HepG2 (cell line): Measurements from ENCODE around the gene CEBPG. TPM values are rescaled to one million over a fixed set of nuclear protein-coding genes. Genes with fewer than 3 reads are reported as not detected.

Experiments used
- DNMT1 ChIP-seq: sonication (generic); formaldehyde crosslinking; IDR thresholded peaks from 2 replicates; pipeline ENCODE4 v1.5.1; 2020; ENCODE audit warnings: mild to moderate bottlenecking, missing genetic modification reagents
- FOXP1 ChIP-seq, 2 experiments: fragments of 450-650 bp in 1 of 2; IDR thresholded peaks; 2 replicates each; pipeline ENCODE4 v1.6.1; 2017 to 2018; ENCODE audit warnings: antibody characterized with exemption in 1 of 2
- IKZF4 ChIP-seq: sonication (generic); formaldehyde crosslinking; IDR thresholded peaks from 2 replicates; pipeline ENCODE4 v1.5.1; 2020; ENCODE audit warnings: borderline replicate concordance, mild to moderate bottlenecking, low read depth, missing genetic modification reagents; ENCODE audit errors: not compliant biosample characterization
- MAFK ChIP-seq, 2 experiments: IDR thresholded peaks in 1 of 2; conservative IDR thresholded peaks in 1 of 2; 2 replicates each; pipeline ENCODE4 v1.6.1; 2011; ENCODE audit warnings: improper control_type of control experiment in 2 of 2, low read length in 2 of 2
- MATR3 ChIP-seq: sonication (generic); formaldehyde crosslinking; IDR thresholded peaks from 2 replicates; pipeline ENCODE4 v1.4.0; 2020; ENCODE audit warnings: missing genetic modification reagents
- MNT ChIP-seq: fragments of 450-650 bp; IDR thresholded peaks from 2 replicates; pipeline ENCODE4 v1.6.1; 2016
- MTF1 ChIP-seq: sonication (generic); formaldehyde crosslinking; IDR thresholded peaks from 2 replicates; pipeline ENCODE4 v1.5.0; 2020; ENCODE audit warnings: missing genetic modification reagents
- POGK ChIP-seq: sonication (generic); formaldehyde crosslinking; conservative IDR thresholded peaks from 2 replicates; pipeline ENCODE4 v1.8.0; 2022; ENCODE audit warnings: mild to moderate bottlenecking, moderate library complexity, missing genetic modification reagents
- REPIN1 ChIP-seq: sonication (generic); formaldehyde crosslinking; IDR thresholded peaks from 2 replicates; pipeline ENCODE4 v1.8.0; 2022; ENCODE audit warnings: missing genetic modification reagents, low read depth, mild to moderate bottlenecking, borderline replicate concordance
- SCMH1 ChIP-seq: sonication (generic); formaldehyde crosslinking; IDR thresholded peaks from 2 replicates; pipeline ENCODE4 v1.9.0; 2021; ENCODE audit warnings: missing genetic modification reagents, mild to moderate bottlenecking, borderline replicate concordance
- SIN3B ChIP-seq: fragments of 150-350 bp; IDR thresholded peaks from 2 replicates; pipeline ENCODE4 v1.6.1; 2014; ENCODE audit warnings: low read length
- SMAD3 ChIP-seq: sonication (generic); formaldehyde crosslinking; IDR thresholded peaks from 2 replicates; pipeline ENCODE4 v1.4.0; 2020; ENCODE audit warnings: missing genetic modification reagents
- SNAI1 ChIP-seq: sonication (generic); formaldehyde crosslinking; IDR thresholded peaks from 2 replicates; pipeline ENCODE4 v1.5.0; 2020; ENCODE audit warnings: mild to moderate bottlenecking, missing genetic modification reagents, borderline replicate concordance
- ZFP36L2 ChIP-seq: sonication (generic); formaldehyde crosslinking; IDR thresholded peaks from 2 replicates; pipeline ENCODE4 v1.4.0; 2020; ENCODE audit warnings: missing genetic modification reagents
- ZKSCAN1 ChIP-seq: fragments of 150-350 bp; IDR thresholded peaks from 2 replicates; pipeline ENCODE4 v1.6.1; 2014; ENCODE audit warnings: low read length
- ZNF205 ChIP-seq: IDR thresholded peaks from 2 replicates; pipeline ENCODE4 v1.6.1; 2018; ENCODE audit warnings: missing biosample characterization, missing genetic modification reagents
- ZNF572 ChIP-seq: sonication (generic); formaldehyde crosslinking; IDR thresholded peaks from 2 replicates; pipeline ENCODE4 v1.5.1; 2020; ENCODE audit warnings: mild to moderate bottlenecking, missing genetic modification reagents
- ZNF709 ChIP-seq: sonication (generic); formaldehyde crosslinking; IDR thresholded peaks from 2 replicates; pipeline ENCODE4 v1.5.0; 2020; ENCODE audit warnings: mild to moderate bottlenecking, missing genetic modification reagents
- ZNF891 ChIP-seq: sonication (generic); formaldehyde crosslinking; IDR thresholded peaks from 2 replicates; pipeline ENCODE4 v1.5.0; 2020; ENCODE audit warnings: mild to moderate bottlenecking, missing genetic modification reagents
- ZSCAN25 ChIP-seq: sonication (generic); formaldehyde crosslinking; IDR thresholded peaks from 2 replicates; pipeline ENCODE4 v1.8.0; 2022; ENCODE audit warnings: mild to moderate bottlenecking, missing genetic modification reagents
- polyA plus RNA-seq, 8 experiments: library from polyadenylated mRNA; depleted of rRNA in 3 of 8; stranded (reverse) in 7 of 8; unstranded in 1 of 8; fragments of >200 nt; fragmentation: Illumina TruSeq in 4 of 8; extraction: Trizol in 4 of 8; gene quantifications; 2 replicates each; pipeline versions ENCODE4 v1.2.1 to v1.2.3, GENCODE V29; 2011 to 2016; ENCODE audit warnings: low read depth in 4 of 8, missing spikeins in 1 of 8, mixed read lengths in 1 of 8; ENCODE audit not compliant: insufficient read depth in 1 of 8
- total RNA-seq, 5 experiments: library from RNA; depleted of rRNA; stranded (reverse); fragments of >200 nt; fragmentation: Illumina TruSeq; extraction: Trizol; gene quantifications; 2 replicates each; pipeline ENCODE4 v1.2.3, GENCODE V29; 2016; ENCODE audit warnings: low read depth in 1 of 5
- TF ChIP-seq, protein P1 (sequence below): sonication (generic); formaldehyde crosslinking; IDR thresholded peaks from 2 replicates; pipeline ENCODE4 v1.4.0; 2020; ENCODE audit warnings: missing genetic modification reagents
- TF ChIP-seq, protein P2 (sequence below): sonication (generic); formaldehyde crosslinking; IDR thresholded peaks from 2 replicates; pipeline ENCODE4 v1.4.0; 2020; ENCODE audit warnings: low read depth, mild to moderate bottlenecking, missing genetic modification reagents
- TF ChIP-seq, protein P3 (sequence below): sonication (generic); formaldehyde crosslinking; IDR thresholded peaks from 2 replicates; pipeline ENCODE4 v1.5.1; 2020; ENCODE audit warnings: mild to moderate bottlenecking, missing genetic modification reagents, borderline replicate concordance

CEBPG gene
- total and polyA plus RNA-seq, 2 of the 13 experiments (the other 11 are each of a cell fraction or from before 2014, with no cell fraction given) = 25.7 to 34.3 TPM

GRCh38 chr19:33373453-33374235, at the start of gene CEBPG (continued):
- no peak for TF ChIP-seq ZKSCAN1
- TF ChIP-seq ZNF572 = no peak
- TF ChIP-seq, protein P1, sequence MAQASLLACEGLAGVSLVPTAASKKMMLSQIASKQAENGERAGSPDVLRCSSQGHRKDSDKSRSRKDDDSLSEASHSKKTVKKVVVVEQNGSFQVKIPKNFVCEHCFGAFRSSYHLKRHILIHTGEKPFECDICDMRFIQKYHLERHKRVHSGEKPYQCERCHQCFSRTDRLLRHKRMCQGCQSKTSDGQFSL (CRISPR knock-in tag) = peak; percentile 81; the same call in 1 of the 2 replicates
- TF ChIP-seq, protein P2, sequence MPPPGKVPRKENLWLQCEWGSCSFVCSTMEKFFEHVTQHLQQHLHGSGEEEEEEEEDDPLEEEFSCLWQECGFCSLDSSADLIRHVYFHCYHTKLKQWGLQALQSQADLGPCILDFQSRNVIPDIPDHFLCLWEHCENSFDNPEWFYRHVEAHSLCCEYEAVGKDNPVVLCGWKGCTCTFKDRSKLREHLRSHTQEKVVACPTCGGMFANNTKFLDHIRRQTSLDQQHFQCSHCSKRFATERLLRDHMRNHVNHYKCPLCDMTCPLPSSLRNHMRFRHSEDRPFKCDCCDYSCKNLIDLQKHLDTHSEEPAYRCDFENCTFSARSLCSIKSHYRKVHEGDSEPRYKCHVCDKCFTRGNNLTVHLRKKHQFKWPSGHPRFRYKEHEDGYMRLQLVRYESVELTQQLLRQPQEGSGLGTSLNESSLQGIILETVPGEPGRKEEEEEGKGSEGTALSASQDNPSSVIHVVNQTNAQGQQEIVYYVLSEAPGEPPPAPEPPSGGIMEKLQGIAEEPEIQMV (CRISPR knock-in tag) = peak; percentile 99
- peak; percentile 12; the same call in 1 of the 2 replicates for TF ChIP-seq ZNF205 (CRISPR knock-in tag)
- peak; percentile 47 for TF ChIP-seq IKZF4 (CRISPR knock-in tag)
- no peak for TF ChIP-seq FOXP1 (IDR thresholded peaks at IDR 0.05)
- no peak for TF ChIP-seq FOXP1 (CRISPR knock-in tag; IDR thresholded peaks at IDR 0.05)
- TF ChIP-seq MTF1 (CRISPR knock-in tag) = no peak
- TF ChIP-seq SCMH1 (CRISPR knock-in tag) = no peak
- TF ChIP-seq MATR3 (CRISPR knock-in tag) = no peak
- no peak for TF ChIP-seq MAFK (conservative IDR thresholded peaks at IDR 0.05 in 1 of 2, IDR thresholded peaks at IDR 0.05 in 1 of 2; ENCODE audit: low read length in 2 of 2)
- TF ChIP-seq SIN3B = no peak
- no peak for TF ChIP-seq DNMT1 (CRISPR knock-in tag)
- TF ChIP-seq ZSCAN25 = peak; percentile 30; the same call in 1 of the 2 replicates
- no peak for TF ChIP-seq ZNF891 (CRISPR knock-in tag)
- TF ChIP-seq, protein P3, sequence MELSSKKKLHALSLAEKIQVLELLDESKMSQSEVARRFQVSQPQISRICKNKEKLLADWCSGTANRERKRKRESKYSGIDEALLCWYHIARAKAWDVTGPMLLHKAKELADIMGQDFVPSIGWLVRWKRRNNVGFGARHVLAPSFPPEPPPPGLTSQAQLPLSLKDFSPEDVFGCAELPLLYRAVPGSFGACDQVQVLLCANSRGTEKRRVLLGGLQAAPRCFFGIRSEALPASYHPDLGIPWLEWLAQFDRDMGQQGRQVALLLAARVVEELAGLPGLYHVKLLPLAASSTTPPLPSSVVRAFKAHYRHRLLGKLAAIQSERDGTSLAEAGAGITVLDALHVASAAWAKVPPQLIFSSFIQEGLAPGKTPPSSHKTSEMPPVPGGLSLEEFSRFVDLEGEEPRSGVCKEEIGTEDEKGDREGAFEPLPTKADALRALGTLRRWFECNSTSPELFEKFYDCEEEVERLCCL (CRISPR knock-in tag) = no peak
- TF ChIP-seq ZFP36L2 = no peak
- TF ChIP-seq SNAI1 (CRISPR knock-in tag) = 0 out of 2 replicates have a peak, but pooled peaks have one; percentile 6
- TF ChIP-seq SMAD3 (CRISPR knock-in tag) = no peak; the same call in 1 of the 2 replicates
- TF ChIP-seq ZNF709 = peak; percentile 73; the same call in 1 of the 2 replicates
- TF ChIP-seq REPIN1 = no peak
- TF ChIP-seq POGK (CRISPR knock-in tag) = no peak; the same call in 1 of the 2 replicates
- TF ChIP-seq MNT = no peak
